ENCODE data around the gene LYPD4. TPM values are rescaled to one million over a fixed set of nuclear protein-coding genes. Genes with fewer than 3 reads are reported as not detected.
A peak's percentile ranks its signal among the peaks of the same experiment; 100 is the strongest.

The LYPD4 gene
- polyA plus RNA-seq, 2 of the 4 experiments (the other 2 are of a cell fraction): not detected

- DNase-seq (ENCODE audit: low read depth in 1 of 2, low spot score in 1 of 2): peak in 1 of 2 experiments; percentile 56
- WGBS (ENCODE audit: missing lambda C conversion rate): 86% methylated on average over 16 of the region's 16 CpGs
- ChIA-PET POLR2A (interaction anchor here (0.6 to 5.0 kb wide), 6 partner anchors 8 to 1113 kb away, joined by 3 to 102 read pairs (median 14); partner anchors contain the start of genes ARHGEF1, RABAC1 and RPS19), CTCF (interaction anchor here (0.8 to 8.4 kb wide), 16 partner anchors 8 to 86 kb away, joined by 3 to 87 read pairs (median 17); partner anchors contain the start of genes ARHGEF1, ERFL, RABAC1 and RPS19)
- H3K27ac ChIP-seq: no peak overlapping the region
- no peaks in the 10 kb centered on the region for H3K9me3 ChIP-seq
- peak; percentile 0 to 8 for ATAC-seq
- H3K4me2 ChIP-seq: no peak overlapping the region
- peaks cover 41% of the 10 kb centered on the region for H3K4me1 ChIP-seq
- no peak for FAIRE-seq
- no peak overlapping the region for H3K4me3 ChIP-seq
- TF ChIP-seq, protein P1, sequence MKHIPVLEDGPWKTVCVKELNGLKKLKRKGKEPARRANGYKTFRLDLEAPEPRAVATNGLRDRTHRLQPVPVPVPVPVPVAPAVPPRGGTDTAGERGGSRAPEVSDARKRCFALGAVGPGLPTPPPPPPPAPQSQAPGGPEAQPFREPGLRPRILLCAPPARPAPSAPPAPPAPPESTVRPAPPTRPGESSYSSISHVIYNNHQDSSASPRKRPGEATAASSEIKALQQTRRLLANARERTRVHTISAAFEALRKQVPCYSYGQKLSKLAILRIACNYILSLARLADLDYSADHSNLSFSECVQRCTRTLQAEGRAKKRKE (CRISPR knock-in tag; IDR thresholded peaks at IDR 0.05; ENCODE audit: low read depth): peak; percentile 33; the same call in 1 of the 2 replicates
- TF ChIP-seq ZSCAN20 (CRISPR knock-in tag; IDR thresholded peaks at IDR 0.05): no peak
- TF ChIP-seq CHD4 (IDR thresholded peaks at IDR 0.05; ENCODE audit: borderline replicate concordance): no peak
- TF ChIP-seq JUN (IDR thresholded peaks at IDR 0.05): peak in 1 of 2 experiments; percentile 54; a peak in 3 of 5 replicates
- no peak for TF ChIP-seq CHD2 (IDR thresholded peaks at IDR 0.05; ENCODE audit: low read length, partially characterized antibody)
- no peak for TF ChIP-seq FOSL2 (IDR thresholded peaks at IDR 0.05)
- no peak; the same call in 1 of the 2 replicates for TF ChIP-seq FOSL2 (CRISPR knock-in tag; IDR thresholded peaks at IDR 0.05)
- TF ChIP-seq KDM1A (IDR thresholded peaks at IDR 0.05; ENCODE audit: low read depth): no peak
- TF ChIP-seq SREBF2 (IDR thresholded peaks at IDR 0.05): no peak
- TF ChIP-seq, protein P2, sequence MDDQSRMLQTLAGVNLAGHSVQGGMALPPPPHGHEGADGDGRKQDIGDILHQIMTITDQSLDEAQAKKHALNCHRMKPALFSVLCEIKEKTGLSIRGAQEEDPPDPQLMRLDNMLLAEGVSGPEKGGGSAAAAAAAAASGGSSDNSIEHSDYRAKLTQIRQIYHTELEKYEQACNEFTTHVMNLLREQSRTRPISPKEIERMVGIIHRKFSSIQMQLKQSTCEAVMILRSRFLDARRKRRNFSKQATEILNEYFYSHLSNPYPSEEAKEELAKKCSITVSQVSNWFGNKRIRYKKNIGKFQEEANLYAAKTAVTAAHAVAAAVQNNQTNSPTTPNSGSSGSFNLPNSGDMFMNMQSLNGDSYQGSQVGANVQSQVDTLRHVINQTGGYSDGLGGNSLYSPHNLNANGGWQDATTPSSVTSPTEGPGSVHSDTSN (IDR thresholded peaks at IDR 0.05): peak; percentile 65; the same call in 1 of the 2 replicates
- TF ChIP-seq HEYL (CRISPR knock-in tag; IDR thresholded peaks at IDR 0.05): no peak
- TF ChIP-seq ZC3H11A (IDR thresholded peaks at IDR 0.05): no peak
- peak; percentile 46 for TF ChIP-seq TP53 (CRISPR knock-in tag; IDR thresholded peaks at IDR 0.05)
- TF ChIP-seq SMC3 (IDR thresholded peaks at IDR 0.05): no peak
- peak; percentile 100 for TF ChIP-seq POLR2AphosphoS2 (conservative IDR thresholded peaks at IDR 0.05; ENCODE audit: low read length)
- TF ChIP-seq, protein P3, sequence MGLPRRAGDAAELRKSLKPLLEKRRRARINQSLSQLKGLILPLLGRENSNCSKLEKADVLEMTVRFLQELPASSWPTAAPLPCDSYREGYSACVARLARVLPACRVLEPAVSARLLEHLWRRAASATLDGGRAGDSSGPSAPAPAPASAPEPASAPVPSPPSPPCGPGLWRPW (IDR thresholded peaks at IDR 0.05): no peak
- TF ChIP-seq TFCP2L1 (CRISPR knock-in tag; IDR thresholded peaks at IDR 0.05): peak; percentile 96
- TF ChIP-seq, protein P4, sequence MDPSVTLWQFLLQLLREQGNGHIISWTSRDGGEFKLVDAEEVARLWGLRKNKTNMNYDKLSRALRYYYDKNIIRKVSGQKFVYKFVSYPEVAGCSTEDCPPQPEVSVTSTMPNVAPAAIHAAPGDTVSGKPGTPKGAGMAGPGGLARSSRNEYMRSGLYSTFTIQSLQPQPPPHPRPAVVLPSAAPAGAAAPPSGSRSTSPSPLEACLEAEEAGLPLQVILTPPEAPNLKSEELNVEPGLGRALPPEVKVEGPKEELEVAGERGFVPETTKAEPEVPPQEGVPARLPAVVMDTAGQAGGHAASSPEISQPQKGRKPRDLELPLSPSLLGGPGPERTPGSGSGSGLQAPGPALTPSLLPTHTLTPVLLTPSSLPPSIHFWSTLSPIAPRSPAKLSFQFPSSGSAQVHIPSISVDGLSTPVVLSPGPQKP (IDR thresholded peaks at IDR 0.05; ENCODE audit: low read depth, low read length): no peak
- no peak for TF ChIP-seq NR3C1 (IDR thresholded peaks at IDR 0.05)
- no peak for TF ChIP-seq RFX5 (IDR thresholded peaks at IDR 0.05)
- TF ChIP-seq, protein P5, sequence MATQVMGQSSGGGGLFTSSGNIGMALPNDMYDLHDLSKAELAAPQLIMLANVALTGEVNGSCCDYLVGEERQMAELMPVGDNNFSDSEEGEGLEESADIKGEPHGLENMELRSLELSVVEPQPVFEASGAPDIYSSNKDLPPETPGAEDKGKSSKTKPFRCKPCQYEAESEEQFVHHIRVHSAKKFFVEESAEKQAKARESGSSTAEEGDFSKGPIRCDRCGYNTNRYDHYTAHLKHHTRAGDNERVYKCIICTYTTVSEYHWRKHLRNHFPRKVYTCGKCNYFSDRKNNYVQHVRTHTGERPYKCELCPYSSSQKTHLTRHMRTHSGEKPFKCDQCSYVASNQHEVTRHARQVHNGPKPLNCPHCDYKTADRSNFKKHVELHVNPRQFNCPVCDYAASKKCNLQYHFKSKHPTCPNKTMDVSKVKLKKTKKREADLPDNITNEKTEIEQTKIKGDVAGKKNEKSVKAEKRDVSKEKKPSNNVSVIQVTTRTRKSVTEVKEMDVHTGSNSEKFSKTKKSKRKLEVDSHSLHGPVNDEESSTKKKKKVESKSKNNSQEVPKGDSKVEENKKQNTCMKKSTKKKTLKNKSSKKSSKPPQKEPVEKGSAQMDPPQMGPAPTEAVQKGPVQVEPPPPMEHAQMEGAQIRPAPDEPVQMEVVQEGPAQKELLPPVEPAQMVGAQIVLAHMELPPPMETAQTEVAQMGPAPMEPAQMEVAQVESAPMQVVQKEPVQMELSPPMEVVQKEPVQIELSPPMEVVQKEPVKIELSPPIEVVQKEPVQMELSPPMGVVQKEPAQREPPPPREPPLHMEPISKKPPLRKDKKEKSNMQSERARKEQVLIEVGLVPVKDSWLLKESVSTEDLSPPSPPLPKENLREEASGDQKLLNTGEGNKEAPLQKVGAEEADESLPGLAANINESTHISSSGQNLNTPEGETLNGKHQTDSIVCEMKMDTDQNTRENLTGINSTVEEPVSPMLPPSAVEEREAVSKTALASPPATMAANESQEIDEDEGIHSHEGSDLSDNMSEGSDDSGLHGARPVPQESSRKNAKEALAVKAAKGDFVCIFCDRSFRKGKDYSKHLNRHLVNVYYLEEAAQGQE (IDR thresholded peaks at IDR 0.05): 0 out of 2 replicates have a peak, but pooled peaks have one; percentile 4
- peak; percentile 29 for TF ChIP-seq GATA3 (IDR thresholded peaks at IDR 0.05; ENCODE audit: borderline replicate concordance)
- no peak; the same call in 1 of the 2 replicates for TF ChIP-seq HOXB5 (CRISPR knock-in tag; IDR thresholded peaks at IDR 0.05)
- TF ChIP-seq RARB (CRISPR knock-in tag; IDR thresholded peaks at IDR 0.05): peak; percentile 93
- TF ChIP-seq NFE2L2 (conservative IDR thresholded peaks at IDR 0.05; ENCODE audit: low read length): no peak
- no peak for TF ChIP-seq JUNB (IDR thresholded peaks at IDR 0.05)
- peak; percentile 91 for TF ChIP-seq FOSB (CRISPR knock-in tag; IDR thresholded peaks at IDR 0.05)
- no peak for TF ChIP-seq MYC (IDR thresholded peaks at IDR 0.05; ENCODE audit: borderline replicate concordance, low read length)
- TF ChIP-seq KDM5A (IDR thresholded peaks at IDR 0.05): no peak
- no peak for TF ChIP-seq EHMT2 (IDR thresholded peaks at IDR 0.05; ENCODE audit: low read depth)
- TF ChIP-seq HOXB13 (CRISPR knock-in tag; IDR thresholded peaks at IDR 0.05; ENCODE audit: low read depth): no peak
- TF ChIP-seq, protein P6, sequence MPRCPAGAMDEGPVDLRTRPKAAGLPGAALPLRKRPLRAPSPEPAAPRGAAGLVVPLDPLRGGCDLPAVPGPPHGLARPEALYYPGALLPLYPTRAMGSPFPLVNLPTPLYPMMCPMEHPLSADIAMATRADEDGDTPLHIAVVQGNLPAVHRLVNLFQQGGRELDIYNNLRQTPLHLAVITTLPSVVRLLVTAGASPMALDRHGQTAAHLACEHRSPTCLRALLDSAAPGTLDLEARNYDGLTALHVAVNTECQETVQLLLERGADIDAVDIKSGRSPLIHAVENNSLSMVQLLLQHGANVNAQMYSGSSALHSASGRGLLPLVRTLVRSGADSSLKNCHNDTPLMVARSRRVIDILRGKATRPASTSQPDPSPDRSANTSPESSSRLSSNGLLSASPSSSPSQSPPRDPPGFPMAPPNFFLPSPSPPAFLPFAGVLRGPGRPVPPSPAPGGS (IDR thresholded peaks at IDR 0.05): peak; percentile 59; the same call in 2 of the 3 replicates
- peak; percentile 89 for TF ChIP-seq HOXA7 (CRISPR knock-in tag; IDR thresholded peaks at IDR 0.05)
- TF ChIP-seq EHF (CRISPR knock-in tag; IDR thresholded peaks at IDR 0.05): no peak
These were observed 27.3 kb upstream of the LYPD4 start for GRCh38 chr19:41871573-41872383.
